HG03097 (cell line): ENCODE measurements around the gene MTUS2.
"Not testable (repeated sequence)": the region's sequence is repeated elsewhere in the genome, so short reads cannot be mapped to it uniquely, and the experiment has no call there.

Experiments
- ATAC-seq: cut with Tn5 transposase; IDR thresholded peaks from one replicate; pipeline ENCODE4 v1.9.1; 2021; ENCODE audit not compliant: unreplicated experiment, low FRiP score

MTUS2 gene

DNA sequence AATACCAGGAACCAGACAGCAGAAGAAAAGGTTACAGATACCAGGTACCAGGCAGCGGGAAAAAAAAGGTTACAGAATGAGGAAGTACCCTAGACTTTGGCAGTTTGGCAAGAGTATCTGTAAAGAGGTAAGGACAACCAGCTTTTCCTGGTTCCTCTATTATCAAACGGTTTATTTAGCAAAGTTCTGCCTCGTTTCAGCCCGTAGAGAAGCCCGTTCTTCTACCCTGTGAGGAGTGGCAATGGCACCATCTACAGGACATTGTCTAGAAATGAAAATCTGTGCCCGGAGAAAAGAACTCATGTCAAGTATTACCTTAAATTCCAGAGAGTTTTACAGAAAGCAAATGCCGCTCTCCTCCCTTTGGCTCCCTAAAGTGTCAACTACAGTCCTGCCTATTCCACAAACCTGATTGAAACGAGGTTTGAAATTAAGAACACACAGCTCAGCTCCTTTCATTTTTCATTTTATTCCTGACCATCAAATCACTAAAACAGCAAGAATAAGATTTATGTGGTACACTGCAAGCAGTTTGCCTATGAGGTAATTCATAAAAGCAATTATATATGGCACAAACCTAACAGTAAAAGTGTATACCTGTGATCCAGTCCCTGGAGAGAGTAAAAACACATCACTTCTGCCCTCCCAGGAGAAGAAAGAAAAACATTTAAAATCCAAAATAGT is 549.1 kb downstream of the MTUS2 start:
- ATAC-seq: no peak

DNA sequence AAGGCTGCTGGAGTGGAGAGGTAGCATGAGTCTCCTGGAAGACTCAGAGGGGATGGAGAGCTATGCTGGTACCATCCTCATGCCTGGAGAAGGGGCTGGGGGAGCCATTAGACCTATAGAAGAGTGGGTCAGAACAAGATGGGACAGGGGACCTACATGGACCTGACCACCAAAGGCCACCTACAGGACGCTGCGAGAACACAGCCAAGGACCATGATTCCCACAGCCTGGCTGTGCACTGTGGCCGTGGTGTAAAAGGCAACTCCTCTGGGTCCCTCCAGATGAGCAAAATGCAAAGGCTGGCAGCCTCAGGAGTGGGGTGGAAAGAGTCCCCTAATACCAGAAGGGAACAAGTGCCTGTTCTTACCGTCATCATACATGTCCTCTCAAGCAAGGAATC is 559.1 kb downstream of the MTUS2 start:
- no peak for ATAC-seq

GRCh38 chr13:29379865-29380264 is 559.7 kb downstream of the MTUS2 start:
- ATAC-seq: no peak

DNA sequence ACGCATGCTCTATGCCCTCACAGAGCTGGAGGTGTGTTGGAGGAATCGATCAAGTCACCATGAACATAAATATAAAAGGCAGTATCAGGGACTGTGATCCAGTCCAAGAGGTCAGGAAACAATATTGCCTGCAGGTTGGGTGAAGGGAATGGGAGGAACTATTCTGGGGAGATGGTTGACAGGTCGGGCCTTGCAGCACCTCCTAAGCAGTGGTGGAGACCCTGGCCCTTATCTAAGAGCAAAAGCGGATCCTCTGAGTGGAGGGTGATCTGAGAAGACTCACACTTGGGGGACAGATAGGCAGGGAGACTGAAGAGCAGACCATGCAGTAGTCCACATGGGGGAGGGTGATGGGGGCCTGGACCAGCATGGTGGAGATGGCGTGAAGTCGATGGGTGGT is 561.9 kb downstream of the MTUS2 start:
- ATAC-seq: no peak

DNA sequence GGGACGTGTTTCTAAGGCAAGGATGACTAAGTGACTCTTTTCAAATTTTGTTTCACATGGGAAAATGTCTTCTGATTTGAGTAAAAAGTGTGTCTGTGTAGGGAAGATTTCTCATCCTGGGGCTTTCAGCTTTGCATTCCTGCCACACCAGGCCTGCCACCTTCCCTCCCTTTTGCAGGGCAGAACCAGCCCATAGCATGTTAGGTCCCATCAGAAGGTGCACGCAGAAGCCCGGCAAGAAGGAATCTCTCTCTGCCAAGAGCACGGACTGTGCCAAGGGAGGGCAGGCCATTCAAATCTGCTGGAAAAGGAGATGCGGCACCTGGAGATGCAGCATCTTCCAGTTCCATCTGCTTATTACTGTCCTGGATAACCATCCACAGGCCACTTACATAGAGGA is 563.3 kb downstream of the MTUS2 start:
- no peak for ATAC-seq

GRCh38 chr13:29384466-29384865 is 564.3 kb downstream of the MTUS2 start:
- ATAC-seq: no peak

DNA sequence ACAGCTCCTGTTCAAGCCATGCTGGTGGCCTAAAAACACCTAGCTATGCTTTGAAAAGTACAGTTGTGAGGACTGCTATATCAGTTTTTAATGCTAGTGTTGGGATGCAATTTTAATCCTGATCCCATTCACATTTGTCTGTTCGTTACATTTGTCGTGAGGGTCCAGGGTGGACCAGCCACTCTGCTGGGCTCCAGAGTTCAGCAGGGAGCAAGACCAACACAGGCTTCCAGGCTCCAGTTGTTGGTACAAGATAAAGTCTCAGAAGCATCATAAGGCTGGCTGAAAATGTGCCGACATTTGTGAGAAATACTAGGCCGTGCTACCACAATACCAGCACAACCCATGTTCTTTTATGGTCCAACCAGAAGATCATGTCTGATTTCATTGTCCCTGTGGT is 564.7 kb downstream of the MTUS2 start:
- ATAC-seq: no peak

GRCh38 chr13:29386246-29386645 is 566.1 kb downstream of the MTUS2 start:
- no peak for ATAC-seq

- not testable (repeated sequence) for ATAC-seq
Measured at GRCh38 chr13:29390598-29390997, 570.5 kb downstream of the MTUS2 start.

GRCh38 chr13:29396446-29396845 is 576.3 kb downstream of the MTUS2 start:
- no peak for ATAC-seq

GRCh38 chr13:29397265-29397664 is 577.1 kb downstream of the MTUS2 start:
- ATAC-seq: no peak

GRCh38 chr13:29402166-29402636 is 582.1 kb downstream of the MTUS2 start:
- no peak for ATAC-seq

DNA sequence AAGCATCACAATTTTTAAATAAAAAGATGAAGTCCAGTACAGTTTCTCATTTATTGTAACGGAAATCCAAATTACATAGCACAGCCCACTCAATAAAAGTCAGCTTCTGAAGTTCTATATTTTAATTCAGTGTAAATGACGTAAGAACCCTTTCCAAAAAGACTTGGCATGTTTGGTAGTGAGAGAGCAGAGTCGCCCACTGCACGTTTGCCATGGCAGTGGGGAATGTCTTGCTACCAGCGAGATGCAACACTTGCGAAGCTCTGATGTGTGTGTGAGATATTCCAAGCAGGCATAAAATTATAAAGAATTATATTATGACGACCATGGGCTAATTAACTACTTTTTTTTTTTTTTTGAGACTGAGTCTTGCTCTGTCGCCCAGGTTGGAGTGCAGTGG is 585.3 kb downstream of the MTUS2 start:
- ATAC-seq: no peak

DNA sequence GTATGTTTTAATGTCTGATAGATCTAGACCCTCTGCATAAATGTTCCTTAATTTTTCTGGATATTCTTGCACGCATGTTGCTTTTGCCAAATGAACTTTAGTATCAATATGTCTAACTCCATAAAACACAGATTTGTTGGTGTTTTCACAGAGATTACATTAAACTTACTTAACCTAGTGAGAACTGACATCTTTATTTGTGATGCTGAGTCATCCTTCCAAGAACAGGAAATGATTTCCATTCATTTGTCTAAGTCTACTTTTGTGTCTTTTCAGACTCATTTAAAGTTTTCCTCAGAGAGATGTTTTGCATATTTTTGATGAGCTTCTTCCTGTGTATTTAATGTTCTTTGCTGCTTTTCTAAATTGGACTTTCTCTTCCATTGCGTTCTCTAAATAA is 591.3 kb downstream of the MTUS2 start:
- ATAC-seq: no peak

DNA sequence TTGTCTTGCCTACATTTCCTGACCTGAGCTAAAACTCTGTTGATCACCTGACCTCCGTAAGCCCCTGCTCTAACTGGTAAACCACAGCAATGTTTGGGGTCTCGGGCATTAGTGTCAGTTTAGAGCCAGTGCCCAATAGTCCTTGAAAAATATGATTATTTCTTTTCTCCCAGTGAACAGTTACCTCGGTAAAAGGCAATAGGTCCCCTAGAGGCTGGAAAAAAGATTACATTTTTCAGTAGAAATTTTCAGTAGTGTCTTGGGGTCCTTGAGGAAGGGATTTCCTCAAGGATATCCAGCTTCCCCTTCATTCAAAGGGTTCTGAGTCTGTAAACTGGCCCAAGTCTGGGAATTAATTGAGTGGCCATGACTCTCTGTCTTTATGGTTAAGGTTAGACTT is 597.9 kb downstream of the MTUS2 start:
- ATAC-seq: no peak

DNA sequence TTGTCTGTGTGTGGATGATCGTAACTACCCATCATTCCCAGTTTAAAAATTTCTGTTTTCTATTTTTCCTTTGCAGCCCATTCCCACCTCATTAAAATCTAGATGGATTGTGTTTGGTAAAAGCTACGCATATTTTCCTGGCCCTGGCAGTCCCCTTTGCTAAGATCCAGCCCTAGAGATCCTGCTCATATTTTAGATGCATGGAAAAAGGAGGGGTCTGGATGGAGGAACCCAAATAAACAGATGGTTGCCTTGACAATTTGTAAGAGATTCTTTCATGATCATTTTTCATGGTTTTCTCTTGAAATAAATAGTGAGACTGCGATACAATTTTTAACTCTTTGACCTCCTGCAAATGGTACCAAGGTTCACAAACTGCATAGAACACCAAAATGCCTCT is 601.0 kb downstream of the MTUS2 start:
- ATAC-seq: no peak

GRCh38 chr13:29422015-29422414 is 601.9 kb downstream of the MTUS2 start:
- ATAC-seq: no peak

DNA sequence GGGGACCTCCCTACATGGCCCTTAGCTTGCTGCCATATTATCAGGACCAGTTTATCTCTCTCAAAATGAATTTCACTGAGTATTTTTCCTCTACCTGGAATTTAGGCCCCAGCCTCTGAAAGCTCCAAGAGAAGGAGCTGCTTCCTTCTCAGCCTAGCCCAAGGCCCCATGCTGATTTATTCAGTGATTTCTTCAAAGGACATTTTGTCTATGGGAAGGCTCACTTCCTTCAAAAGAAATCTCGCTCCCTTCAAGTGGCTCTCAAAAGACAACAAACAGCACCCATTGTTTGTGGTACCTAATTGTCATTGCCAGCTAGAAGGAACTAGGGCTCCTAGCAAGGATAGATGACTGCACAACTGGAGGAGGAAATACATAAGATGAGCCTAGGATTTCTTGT is 602.9 kb downstream of the MTUS2 start:
- ATAC-seq: no peak

- ATAC-seq: no peak
Measured at GRCh38 chr13:29427937-29428309, 607.8 kb downstream of the MTUS2 start.

GRCh38 chr13:29428310-29429181 is 608.4 kb downstream of the MTUS2 start:
- ATAC-seq: no peak

DNA sequence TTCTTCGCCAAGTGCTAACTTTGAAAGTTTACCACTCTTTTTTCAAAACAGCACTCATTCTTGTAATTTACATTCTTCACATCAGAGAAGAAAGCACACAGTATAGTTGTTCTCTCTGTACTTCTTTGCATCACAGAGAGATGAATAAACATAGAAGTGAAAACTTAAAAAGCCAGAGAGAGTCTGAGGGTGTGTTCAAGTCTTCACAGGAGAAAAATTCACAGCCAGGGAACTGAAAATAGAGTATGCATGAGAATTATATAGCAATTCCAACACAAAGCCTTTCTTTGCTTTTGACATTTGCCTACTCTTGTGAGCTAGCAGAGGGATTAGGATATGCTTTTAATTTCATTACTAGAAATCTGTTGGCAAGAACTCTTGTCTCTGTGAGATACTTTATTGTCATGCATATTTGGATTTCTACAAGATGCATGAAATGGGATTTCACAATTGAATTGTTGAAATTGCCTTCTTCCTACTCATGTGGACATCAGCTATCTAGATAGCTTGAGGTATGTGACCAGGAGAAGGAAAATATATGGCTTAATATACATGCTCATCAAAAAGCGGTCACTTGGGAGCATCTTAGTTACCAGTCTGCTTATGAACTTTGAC is 609.3 kb downstream of the MTUS2 start:
- ATAC-seq: no peak
